GM12892 (cell line): ENCODE results near the gene SLCO3A1.
A peak's percentile ranks its signal among the peaks of the same experiment; 100 is the strongest.

Source experiments
- DNase-seq: peaks from one replicate; pipeline ENCODE4 v3.0.0; 2011; ENCODE audit not compliant: insufficient read length
- FAIRE-seq: peaks from 2 replicates; lab custom pipeline; 2011; peaks lifted over from hg19 to GRCh38; lab: Jason Lieb, UNC
- POLR2A ChIP-seq: IDR thresholded peaks from 2 replicates; pipeline ENCODE4 v1.6.1; 2011; ENCODE audit warnings: low read depth, low read length, control low read depth
- POLR2AphosphoS5 ChIP-seq: IDR thresholded peaks from 2 replicates; pipeline ENCODE4 v1.6.1; 2011; ENCODE audit warnings: low read depth, low read length, control low read depth
- TAF1 ChIP-seq: IDR thresholded peaks from 2 replicates; pipeline ENCODE4 v1.6.1; 2011; ENCODE audit warnings: low read depth, mild to moderate bottlenecking, control low read depth, low read length, borderline replicate concordance

The SLCO3A1 gene

DNA sequence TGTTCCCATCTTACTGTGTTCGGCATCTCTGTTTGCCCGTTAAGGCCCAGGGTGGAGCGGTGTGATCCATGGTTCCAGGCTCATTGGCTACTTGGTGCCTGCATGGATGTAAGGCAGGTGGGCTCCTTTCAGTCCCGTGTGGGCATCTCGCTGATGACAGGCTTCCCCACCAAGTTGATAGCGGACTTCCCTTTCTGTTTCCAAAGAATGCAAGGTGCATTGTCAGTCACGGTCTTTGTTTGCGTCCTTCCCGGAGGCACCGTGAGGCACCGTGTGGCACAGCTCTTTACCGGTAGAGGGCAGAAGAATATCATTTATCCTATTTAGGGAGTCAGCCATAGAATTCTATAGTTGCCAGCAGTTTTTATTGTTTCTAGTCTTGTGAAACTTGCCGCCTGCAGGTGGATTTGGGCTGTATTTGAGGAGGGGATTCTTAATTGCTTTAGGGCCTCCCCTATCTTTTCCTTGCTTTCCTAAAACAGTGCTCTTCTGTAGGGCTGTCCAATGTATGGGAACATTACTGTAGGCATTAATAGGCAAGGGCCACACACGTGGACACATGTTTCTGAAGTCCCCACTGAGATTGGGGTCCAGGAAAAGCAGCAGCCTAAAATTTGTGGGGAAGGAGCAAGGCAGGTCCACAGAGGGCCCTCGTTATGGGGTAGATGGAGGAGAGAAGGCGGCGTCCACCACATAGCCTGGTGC lies 244.1 kb downstream of the SLCO3A1 start:
- FAIRE-seq, result peak; percentile 86
- TF ChIP-seq TAF1 (no peak), POLR2A (no peak), POLR2AphosphoS5 (no peak)
- DNase-seq, result no peak

DNA sequence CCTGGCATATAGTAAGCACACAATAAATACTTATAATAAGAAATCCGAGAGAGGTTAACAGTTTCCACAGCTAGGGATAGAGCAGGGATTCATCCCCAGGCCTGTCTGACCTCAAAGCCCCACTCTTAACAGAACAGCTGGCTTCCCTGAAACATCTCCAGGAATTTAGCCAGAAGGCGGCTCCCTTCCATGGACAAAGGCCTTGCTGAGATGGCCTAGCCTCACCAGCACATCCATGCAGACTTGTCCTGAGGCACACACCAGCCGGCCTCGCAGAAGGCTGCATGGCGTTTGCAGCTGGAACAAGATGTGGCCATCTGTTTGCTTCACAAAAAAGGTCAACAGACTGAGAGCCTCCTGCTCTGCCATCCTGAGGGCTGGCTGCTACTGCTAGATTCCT lies 245.4 kb downstream of the SLCO3A1 start:
- no peak for FAIRE-seq
- TF ChIP-seq POLR2A (no peak), TAF1 (no peak), POLR2AphosphoS5 (no peak)
- no peak for DNase-seq

DNA sequence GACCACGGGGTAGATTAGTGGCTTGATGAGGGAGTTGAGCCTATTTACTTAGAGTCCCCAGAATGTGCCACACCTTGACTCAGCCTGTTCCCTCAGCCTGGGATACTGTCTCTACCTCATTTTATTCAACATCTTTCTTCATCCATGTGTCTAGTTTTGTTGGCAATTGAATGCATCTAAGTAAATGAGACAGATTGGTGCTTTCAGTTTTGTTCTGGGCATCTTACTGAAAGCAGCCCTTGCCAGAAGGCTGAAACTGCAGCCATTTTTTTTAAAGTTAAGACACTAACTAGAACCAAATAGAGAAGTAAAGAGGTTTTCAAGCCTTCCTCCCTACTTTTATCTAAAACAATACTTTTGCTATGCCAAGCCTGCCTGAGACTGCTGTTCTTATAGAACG lies 246.8 kb downstream of the SLCO3A1 start:
- DNase-seq (no peak), FAIRE-seq (no peak)
- TF ChIP-seq TAF1, result no peak
- TF ChIP-seq POLR2AphosphoS5, result no peak
- no peak for TF ChIP-seq POLR2A

DNA sequence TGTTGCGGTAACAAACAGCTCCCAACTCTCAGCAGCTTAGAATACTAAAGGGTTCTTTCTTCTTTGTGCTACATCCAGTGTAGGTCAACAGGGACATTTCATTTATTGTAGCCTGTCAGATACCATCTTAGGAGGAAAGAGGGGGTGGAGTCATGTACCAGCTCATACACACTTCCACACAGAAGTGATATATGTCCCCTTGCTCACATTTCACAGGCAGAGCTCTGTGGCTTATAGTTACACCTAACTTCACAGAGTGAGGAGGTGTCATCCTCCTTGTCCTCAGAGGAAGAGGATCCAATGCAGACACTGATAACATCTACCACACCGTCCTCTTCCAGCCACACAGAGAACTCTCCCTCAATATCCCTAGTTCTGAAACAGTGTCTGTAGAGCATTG lies 247.2 kb downstream of the SLCO3A1 start:
- FAIRE-seq, result peak; percentile 36

DNA sequence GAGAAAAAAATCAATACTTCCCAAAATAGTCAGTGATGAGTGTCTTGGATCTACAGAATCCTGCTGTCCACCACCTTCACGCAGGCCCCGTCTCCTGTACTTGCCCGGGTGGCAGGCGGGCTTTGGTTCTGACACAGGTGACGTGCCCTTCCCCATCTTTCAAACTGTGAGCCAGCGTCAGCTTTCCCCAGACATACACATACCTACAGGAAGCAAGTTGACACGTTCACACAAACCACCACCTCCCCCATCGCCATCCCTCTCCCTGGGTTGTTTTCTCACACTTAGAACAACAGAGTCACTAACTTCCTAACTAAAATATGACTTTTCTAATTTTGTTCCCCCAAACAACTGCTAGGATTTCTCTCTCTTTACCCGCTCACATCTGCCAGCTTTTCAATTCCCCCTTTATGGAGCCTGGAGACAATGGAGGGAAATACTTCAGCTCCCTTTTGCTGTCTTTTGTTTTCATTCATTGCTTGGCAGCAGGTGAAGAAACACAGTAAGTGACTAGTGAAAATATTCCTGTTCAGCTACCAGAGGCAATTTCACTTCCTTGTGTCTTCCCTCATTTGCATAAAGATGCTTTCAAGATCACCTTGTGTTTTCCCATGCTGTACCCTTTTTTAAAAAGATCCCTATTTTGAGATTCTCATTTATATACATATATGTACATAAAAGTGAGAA lies 248.3 kb downstream of the SLCO3A1 start:
- TF ChIP-seq POLR2A (no peak), TAF1 (no peak), POLR2AphosphoS5 (no peak)
- DNase-seq (no peak), FAIRE-seq (no peak)

More for the DNA sequence above, 247.2 kb downstream of the SLCO3A1 start:
- no peak for DNase-seq
- TF ChIP-seq TAF1, result no peak
- TF ChIP-seq POLR2AphosphoS5, result no peak
- no peak for TF ChIP-seq POLR2A

DNA sequence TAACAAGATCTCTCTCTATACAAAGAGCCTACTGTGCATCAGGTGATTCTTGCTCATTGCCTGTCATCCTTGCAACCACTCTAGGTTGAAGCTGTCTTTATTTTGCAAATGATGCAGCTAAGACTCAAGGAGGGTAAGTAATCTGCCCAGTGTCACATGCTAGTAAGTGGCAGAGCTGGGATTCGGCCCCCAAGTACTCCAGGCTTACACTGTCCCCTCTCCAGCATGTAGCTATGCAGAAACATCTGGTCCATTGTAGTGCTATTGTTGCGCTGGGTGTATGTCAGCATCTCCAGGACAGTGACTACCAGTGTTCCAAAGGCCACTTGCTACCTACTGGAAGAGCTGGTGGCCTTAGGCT lies 248.9 kb downstream of the SLCO3A1 start:
- FAIRE-seq (no peak), DNase-seq (no peak)
- no peak for TF ChIP-seq POLR2AphosphoS5
- no peak for TF ChIP-seq POLR2A
- TF ChIP-seq TAF1, result no peak

DNA sequence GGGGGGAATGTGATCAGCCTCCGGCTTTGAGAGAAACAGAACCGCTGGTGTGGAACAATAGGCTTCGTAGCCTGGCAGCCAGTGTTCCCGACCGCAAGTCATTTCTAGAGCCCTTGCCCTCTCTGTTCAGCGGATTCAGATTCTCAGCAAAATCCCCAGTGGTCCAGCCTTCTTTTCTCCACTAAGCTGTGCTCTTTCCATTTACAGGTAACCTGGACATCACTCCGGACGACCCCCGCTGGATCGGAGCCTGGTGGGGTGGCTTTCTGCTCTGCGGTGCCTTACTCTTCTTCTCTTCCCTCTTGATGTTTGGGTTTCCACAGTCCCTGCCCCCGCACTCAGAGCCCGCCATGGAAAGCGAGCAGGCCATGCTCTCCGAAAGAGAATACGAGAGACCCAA lies 250.6 kb downstream of the SLCO3A1 start:
- DNase-seq (no peak), FAIRE-seq (no peak)
- TF ChIP-seq POLR2AphosphoS5 (no peak), TAF1 (no peak), POLR2A (no peak)

DNA sequence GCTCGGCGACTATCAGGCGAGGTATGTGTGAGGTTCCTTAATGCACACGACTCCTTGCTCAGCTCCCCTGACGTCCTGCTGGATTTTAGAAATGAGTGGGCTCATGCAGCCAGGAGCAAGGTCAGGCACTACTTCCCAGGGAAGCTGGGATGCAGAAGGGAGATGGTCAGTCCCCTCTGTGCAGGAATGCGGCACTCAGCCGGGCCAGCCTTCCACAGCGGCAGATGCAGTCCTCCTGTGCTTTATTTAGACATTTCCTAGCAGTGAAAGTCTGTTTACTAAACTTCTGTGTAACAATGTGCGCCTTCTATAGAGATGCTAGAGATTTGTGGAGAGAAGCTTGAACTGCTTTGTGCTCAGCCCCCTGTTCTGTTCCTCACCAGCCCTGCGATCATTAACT lies 252.1 kb downstream of the SLCO3A1 start:
- DNase-seq, result no peak

DNA sequence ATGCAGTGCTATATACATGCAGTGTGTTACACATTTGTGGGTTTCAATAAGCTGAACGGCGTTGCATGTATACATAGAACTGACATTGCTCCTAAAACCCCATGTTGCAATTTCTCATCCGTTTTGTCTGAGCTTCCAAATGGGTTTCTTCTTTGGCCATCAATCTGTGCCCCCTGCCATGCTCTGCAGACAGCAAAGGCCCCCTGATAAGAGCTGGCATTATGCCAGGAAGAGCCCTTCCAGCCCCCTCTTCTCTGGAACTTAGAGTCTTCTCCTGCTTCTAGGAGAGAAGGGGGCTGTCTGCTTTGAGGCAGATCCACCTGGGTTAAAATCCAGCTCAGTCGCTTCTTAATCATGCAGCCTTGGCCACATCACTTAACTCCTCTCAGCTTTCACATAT lies 254.0 kb downstream of the SLCO3A1 start:
- no peak for FAIRE-seq
- TF ChIP-seq POLR2AphosphoS5, result no peak
- TF ChIP-seq POLR2A, result no peak
- TF ChIP-seq TAF1, result no peak

More for the DNA sequence above, 252.1 kb downstream of the SLCO3A1 start:
- TF ChIP-seq POLR2A (no peak), TAF1 (no peak), POLR2AphosphoS5 (no peak)
- FAIRE-seq, result no peak

DNA sequence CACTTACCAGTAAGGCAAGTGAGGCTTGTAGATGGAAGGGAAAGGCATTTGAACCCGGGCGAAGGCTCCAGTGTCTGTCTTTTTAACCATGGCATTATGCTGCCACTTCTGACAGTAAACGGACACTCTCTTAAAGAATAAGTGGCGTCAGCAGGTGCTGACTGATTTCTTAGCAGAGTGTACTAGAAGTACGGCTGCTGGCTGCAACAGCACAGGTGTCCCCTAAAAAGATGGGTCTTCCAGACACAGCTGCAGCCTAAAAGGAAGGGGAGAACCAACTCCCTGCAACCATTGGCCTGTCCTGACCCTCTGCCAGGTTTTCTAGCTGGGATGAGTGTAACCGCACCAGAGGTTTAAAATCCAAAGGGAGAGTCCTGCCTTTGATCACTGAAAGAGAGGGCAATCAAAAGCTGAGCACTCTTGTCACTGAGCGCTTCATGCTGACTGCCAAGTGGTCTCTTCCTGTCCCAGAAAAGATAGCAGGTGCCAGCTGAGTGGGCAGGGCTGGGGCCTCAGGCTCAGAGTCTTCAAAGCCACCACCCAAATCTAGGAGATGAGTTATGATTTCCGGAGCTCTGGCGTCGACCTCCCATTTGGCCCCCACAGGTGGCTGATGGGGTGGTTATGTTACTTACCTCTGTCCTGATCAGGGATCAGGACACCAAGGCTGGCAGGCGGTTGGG lies 255.8 kb downstream of the SLCO3A1 start:
- no peak for FAIRE-seq
- no peak for TF ChIP-seq TAF1
- no peak for TF ChIP-seq POLR2AphosphoS5
- no peak for TF ChIP-seq POLR2A
- no peak for DNase-seq

More for the DNA sequence above, 254.0 kb downstream of the SLCO3A1 start:
- no peak for DNase-seq

DNA sequence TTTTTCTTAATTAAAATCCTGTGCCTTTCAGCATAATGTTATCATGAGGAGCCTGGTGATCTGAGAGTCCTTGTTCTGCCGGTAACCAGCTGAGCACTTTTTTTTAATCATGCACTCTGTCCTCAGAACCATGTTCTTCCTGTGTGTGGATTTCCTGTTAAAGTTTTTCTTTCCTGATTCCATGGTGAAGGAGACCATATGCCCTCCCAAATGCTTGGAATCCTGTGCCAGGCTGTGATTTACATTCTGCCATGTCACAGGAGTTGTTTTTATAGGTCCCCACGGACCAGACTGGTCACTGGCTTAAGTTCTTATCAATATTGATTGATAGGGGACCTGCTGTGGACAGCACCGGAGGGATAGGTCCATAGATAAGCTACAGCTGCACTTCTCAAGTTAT lies 257.8 kb downstream of the SLCO3A1 start:
- DNase-seq, result no peak
- no peak for FAIRE-seq
- TF ChIP-seq TAF1, result no peak
- TF ChIP-seq POLR2AphosphoS5, result no peak
- no peak for TF ChIP-seq POLR2A

DNA sequence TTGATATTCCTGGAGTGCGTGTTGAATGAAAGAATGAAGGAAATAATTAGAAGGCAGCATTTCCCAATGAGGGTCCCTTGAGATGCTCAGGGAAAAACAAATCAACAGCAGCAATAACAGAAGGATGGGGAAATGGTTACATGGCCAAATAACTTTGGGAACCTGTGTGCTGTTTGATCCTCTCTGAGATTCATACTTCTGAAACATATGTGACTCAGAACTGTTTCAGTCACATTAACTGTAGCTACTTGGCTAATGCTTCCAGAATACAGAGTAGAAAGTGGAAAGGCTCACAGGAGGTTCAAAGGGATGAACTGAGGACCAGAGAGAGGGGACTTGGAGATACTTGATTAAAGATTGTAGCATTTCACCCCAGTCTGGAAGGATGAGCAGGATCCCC lies 258.2 kb downstream of the SLCO3A1 start:
- FAIRE-seq, result no peak
- no peak for TF ChIP-seq POLR2AphosphoS5
- no peak for TF ChIP-seq POLR2A
- no peak for TF ChIP-seq TAF1
- no peak for DNase-seq
